Measurements from ENCODE around the gene C21orf58.
A peak's percentile ranks its signal among the peaks of the same experiment; 100 is the strongest.
"Not testable (repeated sequence)": the region's sequence is repeated elsewhere in the genome, so short reads cannot be mapped to it uniquely, and the experiment has no call there.

The C21orf58 gene
- total RNA-seq = 2.2 to 11.7 (median 4.1) reads per million in 9 experiments

DNA sequence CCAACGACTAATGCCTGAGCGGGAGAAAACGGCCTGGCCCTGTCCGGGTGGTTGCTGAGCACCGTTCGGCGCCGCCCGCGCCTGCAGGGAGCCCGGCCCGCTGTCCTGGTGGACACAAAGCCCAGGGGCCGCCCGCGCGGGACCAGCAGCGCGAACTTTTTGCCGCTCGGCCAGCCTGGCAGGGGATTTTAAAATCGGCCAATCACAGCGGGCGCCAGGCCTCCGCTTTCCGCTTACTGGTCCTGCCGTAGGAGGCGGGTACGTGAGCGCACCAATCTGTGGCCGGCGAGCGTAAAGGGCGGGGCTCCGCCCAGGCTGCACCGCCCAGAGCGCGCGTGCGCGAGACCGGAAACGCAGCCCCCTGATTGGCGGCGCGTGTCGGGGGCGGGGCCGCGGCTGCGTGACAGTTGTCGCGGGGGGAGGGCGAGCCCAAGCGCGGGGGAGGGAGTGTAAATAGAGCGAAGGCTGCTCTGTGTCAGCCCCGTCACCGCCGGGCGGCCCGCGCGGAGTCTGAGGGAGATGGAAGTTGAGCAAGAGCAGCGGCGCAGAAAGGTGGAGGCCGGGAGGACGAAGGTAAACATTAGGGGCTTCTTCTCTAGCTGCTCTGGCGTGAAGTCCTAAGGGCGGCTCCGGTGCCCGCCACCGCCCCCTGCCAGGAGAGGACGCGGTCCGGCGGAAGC is at the start of gene C21orf58, which contains the start of gene PCNT:
Gene C21orf58, minus strand, starts transcription at position 161 of the 680 bp plus-strand sequence. CDS start 1,132 bp downstream, outside the sequence.
Gene PCNT, plus strand, starts transcription at position 447 of the 680 bp plus-strand sequence. Its CDS starts 73 bp downstream, at position 520.
- Mint-ChIP-seq H3K27me3 (no peaks in the 10 kb centered on the region), H3K36me3 (ENCODE audit: insufficient read depth) (peaks cover 31% of the 10 kb centered on the region), H3K27ac (peak within 1 kb of the TSS; percentile 94 to 97), H3K4me3 (peak within 1 kb of the TSS; percentile 97 to 98), H3K4me1 (ENCODE audit: low read depth in 2 of 2) (peaks cover 12 to 19% of the 10 kb centered on the region in 2 donors), H3K9me3 (no peaks in the 10 kb centered on the region)
- ATAC-seq (replicated peaks) (peak; percentile 80), DNase-seq (peak; percentile 97 to 99 (median 97))

DNA sequence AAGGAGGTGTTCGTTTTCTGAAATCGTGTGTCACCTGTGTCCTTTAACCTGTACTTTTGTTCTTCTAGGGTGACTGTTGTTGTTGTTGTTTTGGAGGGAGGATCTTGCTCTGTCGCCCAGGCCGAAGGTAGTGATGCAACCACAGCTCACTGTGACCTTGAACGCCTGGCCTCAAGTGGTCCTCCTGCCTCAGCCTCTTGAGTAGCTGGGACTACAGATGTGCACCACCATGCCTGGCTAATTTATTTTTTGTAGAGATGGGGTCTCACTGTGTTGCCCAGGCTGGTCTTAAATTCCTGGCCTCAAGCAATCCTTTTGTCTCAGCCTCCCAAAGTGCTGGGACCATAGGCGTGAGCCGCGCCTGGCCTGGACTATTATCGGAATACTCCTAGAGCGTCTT is 49.3 kb upstream of the C21orf58 start:
- not testable (repeated sequence) for H3K9me3 Mint-ChIP-seq; DNase-seq; H3K27me3 Mint-ChIP-seq; H3K4me3 Mint-ChIP-seq; ATAC-seq (replicated peaks); H3K27ac Mint-ChIP-seq
- H3K36me3 Mint-ChIP-seq (ENCODE audit: insufficient read depth) = peaks cover 12% of the 10 kb centered on the region
- H3K4me1 Mint-ChIP-seq (ENCODE audit: low read depth in 2 of 2) = peaks cover 21 to 23% of the 10 kb centered on the region in 2 donors

DNA sequence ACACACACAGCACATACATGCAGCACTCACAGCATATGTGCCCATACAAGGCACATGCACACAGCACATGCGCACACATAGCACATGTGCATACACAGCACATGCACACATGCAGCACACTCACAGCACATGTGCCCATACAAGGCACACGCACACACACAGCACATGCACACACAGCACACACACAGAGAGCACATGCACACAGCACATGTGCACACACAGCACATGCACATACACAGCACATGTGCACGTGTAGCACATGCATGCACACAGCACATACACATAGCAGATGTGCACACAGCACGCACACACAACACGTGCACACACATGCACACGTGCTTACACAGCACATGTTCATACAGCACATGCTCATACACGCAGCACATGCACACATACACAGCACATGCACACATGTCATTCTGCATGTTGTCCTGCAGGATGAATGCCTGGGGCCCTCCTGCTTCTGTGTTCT is 48.4 kb upstream of the C21orf58 start:
- no peaks in the 10 kb centered on the region for H3K9me3 Mint-ChIP-seq
- H3K4me1 Mint-ChIP-seq (ENCODE audit: low read depth in 2 of 2) = peaks cover 21 to 23% of the 10 kb centered on the region in 2 donors
- H3K4me3 Mint-ChIP-seq = no peak overlapping the region
- no peaks in the 10 kb centered on the region for H3K27me3 Mint-ChIP-seq
- H3K27ac Mint-ChIP-seq = no peak overlapping the region
- ATAC-seq (replicated peaks) (no peak), DNase-seq (no peak)
- H3K36me3 Mint-ChIP-seq (ENCODE audit: insufficient read depth) = peaks cover 13% of the 10 kb centered on the region

DNA sequence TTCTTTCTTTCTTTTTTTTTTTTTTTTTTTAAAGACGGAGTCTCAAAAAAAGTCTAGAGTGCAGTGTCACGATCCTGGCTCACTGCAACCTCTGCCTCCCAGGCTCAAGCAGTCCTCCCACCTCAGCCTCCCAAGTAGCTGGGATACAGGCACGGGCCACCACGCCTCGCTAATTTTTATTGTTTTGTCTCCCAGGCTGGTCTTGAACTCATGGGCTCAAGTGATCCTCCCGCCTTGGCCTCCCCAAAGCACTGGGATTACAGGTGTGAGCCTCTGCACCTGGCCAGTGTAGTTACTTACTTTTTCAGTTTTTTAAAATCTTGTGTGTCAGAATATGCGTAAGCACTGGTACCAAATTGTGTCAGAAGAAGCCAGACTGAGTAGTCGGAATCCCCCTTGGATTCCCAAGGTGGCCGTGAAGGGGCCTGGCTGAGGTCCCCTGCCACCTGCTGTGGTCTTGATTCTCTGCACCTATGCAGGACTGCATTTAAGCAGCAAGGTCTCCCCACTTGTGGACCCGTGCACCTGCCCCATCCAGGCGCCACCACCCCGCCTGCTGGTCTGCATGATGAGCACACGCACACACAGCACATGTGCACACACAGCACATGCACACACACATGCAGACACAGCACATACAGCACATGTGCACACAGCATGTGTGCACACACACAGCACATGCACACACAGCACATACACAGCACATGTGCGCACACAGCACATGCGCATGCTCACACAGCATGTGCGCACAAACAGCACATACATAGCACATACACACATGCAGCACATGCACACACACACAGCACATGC is 47.7 kb upstream of the C21orf58 start:
- no peak for DNase-seq
- Mint-ChIP-seq H3K36me3 (ENCODE audit: insufficient read depth) (peaks cover 16% of the 10 kb centered on the region), H3K9me3 (no peaks in the 10 kb centered on the region), H3K27me3 (no peaks in the 10 kb centered on the region), H3K4me3 (no peak overlapping the region), H3K4me1 (ENCODE audit: low read depth in 2 of 2) (peaks cover 21 to 23% of the 10 kb centered on the region in 2 donors), H3K27ac (no peak overlapping the region)
- no peak for ATAC-seq (replicated peaks)

DNA sequence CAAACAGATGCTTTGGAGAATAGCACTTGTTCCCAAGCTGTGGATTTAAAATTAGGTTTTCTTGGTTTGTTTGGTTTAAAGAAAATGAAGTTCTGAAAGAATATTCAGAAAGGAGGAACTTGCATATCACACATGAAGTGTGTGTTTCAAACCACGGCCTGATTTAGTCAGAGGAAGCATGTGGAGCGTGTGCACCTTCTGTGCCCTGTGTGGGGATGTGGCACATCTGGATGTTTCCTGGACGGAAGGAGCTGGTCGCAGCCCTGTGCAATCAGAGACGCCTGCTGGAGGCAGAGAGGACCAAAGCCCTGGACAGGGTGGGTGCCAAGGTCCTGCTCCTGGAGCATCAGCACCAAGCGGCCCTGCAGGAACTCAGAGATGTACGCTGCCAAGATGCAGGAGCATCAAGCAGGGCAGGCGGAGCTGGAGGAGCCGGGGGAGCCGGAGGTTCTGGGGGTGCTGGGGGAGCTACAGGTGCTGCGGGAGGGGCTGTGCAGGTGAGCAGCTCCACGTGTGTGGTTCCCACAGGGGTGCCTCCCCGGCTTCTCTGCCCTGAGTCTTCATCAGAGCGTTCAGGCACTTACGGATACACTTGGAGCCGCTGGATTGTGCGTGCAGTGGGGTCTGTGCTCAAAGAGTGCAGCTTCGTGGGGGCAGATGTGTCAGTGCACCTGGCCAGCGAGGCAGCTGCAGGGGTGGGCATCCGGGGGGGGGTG is 46.0 kb upstream of the C21orf58 start:
- Mint-ChIP-seq H3K27ac (peak overlapping the region; percentile 25 to 73), H3K27me3 (no peaks in the 10 kb centered on the region), H3K4me3 (peak overlapping the region in 1 of 2 donors; percentile 59), H3K4me1 (ENCODE audit: low read depth in 2 of 2) (peaks cover 21 to 23% of the 10 kb centered on the region in 2 donors), H3K9me3 (no peaks in the 10 kb centered on the region), H3K36me3 (ENCODE audit: insufficient read depth) (peaks cover 13% of the 10 kb centered on the region)
- ATAC-seq (replicated peaks) (no peak), DNase-seq (no peak)

DNA sequence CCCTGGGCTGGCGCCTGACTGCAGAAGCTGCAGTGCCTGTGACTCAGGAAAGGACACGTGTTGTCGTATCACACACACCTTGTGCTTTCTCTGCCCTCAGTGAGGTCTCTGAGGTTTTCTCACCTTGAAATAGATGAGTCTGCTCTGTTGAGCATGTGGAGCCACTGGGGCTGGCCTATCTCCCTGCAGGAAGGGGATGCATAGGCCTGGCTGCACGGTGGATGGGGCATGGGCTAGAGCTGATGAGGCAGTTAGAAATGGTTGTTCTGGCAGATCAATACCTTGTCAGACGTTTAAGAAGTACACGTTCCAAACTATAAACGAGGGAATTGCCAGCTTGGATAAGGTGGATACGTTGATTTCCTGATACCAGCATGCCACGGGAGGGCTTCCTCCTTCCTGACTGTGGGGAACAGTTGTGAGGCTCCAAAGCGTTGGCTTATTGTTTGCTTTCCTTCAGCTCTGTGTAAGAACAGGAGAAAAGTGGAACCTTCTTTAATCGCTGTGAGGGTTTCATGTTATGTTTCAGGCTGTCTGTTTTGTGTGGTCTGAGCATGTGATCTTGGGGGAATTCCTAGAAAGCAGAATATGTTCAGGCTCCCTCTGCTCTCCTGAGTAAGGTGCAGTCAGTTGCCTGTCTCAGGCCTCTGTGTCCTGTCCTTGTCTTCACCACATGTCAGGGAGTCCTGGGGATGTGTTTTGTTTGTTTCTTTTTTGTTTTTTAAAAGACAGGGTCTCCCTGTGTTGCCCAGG is 45.0 kb upstream of the C21orf58 start:
- H3K36me3 Mint-ChIP-seq (ENCODE audit: insufficient read depth) = peaks cover 19% of the 10 kb centered on the region
- H3K4me3 Mint-ChIP-seq = peak overlapping the region; percentile 59 to 60
- DNase-seq (peak; percentile 51 to 59 (median 54)), ATAC-seq (replicated peaks) (peak; percentile 96)
- peaks cover 20 to 21% of the 10 kb centered on the region in 2 donors for H3K4me1 Mint-ChIP-seq (ENCODE audit: low read depth in 2 of 2)
- H3K9me3 Mint-ChIP-seq = no peaks in the 10 kb centered on the region
- H3K27ac Mint-ChIP-seq = peak overlapping the region; percentile 73 to 79
- no peaks in the 10 kb centered on the region for H3K27me3 Mint-ChIP-seq

DNA sequence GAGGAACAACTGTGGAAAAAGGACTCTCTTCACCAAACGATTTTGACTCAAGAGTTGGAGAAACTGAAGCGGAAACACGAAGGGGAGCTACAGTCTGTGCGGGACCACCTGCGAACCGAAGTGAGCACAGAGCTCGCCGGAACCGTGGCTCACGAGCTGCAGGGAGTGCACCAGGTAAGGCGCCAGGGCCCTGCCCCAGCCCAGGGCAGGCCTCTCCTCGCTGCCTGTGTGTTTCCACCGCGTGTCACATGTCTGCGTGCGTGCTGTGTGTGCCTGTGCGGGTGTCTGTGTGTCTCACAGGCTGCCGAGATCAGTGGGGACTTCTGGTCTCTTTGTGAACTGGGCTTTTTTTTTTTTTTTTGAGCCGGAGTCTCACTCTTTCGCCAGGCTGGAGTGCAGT is 43.3 kb upstream of the C21orf58 start:
- peaks cover 20 to 26% of the 10 kb centered on the region in 2 donors for H3K4me1 Mint-ChIP-seq (ENCODE audit: low read depth in 2 of 2)
- no peak overlapping the region for H3K27ac Mint-ChIP-seq
- DNase-seq (no peak), ATAC-seq (replicated peaks) (no peak)
- H3K27me3 Mint-ChIP-seq = no peaks in the 10 kb centered on the region
- no peaks in the 10 kb centered on the region for H3K9me3 Mint-ChIP-seq
- H3K4me3 Mint-ChIP-seq = no peak overlapping the region
- peaks cover 25% of the 10 kb centered on the region for H3K36me3 Mint-ChIP-seq (ENCODE audit: insufficient read depth)

DNA sequence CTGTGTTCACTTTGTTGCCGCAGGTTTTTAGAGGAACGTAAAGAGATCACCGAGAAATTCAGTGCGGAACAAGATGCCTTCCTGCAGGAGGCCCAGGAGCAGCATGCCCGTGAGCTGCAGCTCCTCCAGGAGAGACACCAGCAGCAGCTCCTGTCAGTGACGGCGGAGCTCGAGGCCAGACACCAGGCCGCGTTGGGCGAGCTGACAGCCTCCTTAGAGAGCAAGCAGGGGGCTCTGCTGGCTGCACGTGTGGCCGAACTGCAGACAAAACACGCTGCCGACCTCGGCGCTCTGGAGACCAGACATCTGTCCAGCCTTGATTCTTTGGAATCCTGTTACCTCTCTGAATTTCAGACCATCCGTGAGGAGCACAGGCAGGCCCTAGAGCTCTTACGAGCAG is 42.9 kb upstream of the C21orf58 start:
- Mint-ChIP-seq H3K9me3 (no peaks in the 10 kb centered on the region), H3K27ac (no peak overlapping the region), H3K27me3 (no peaks in the 10 kb centered on the region), H3K4me1 (ENCODE audit: low read depth in 2 of 2) (peaks cover 16 to 25% of the 10 kb centered on the region in 2 donors), H3K4me3 (no peak overlapping the region), H3K36me3 (ENCODE audit: insufficient read depth) (peaks cover 28% of the 10 kb centered on the region)
- DNase-seq (no peak), ATAC-seq (replicated peaks) (no peak)

DNA sequence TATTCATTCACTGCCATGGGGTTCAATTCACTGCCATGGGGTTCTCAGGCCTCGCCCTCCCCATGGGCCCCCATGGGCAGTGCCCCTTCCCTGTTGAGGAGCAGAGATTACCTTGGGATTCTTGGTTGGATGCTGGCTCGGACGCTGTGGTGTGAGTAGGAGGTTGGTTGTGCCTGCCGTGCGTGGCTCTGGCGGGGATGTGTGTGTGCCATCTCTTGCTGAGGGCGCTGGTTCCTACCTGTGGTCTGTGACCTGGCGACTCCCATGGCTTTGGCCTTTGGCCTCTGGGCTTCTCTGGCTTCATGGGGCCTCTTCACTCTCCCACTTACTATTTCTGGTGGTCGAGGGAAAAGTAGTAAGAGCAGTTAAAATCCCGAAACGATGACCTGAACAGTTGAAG is 42.4 kb upstream of the C21orf58 start:
- no peaks in the 10 kb centered on the region for H3K27me3 Mint-ChIP-seq
- peaks cover 29% of the 10 kb centered on the region for H3K36me3 Mint-ChIP-seq (ENCODE audit: insufficient read depth)
- no peak overlapping the region for H3K4me3 Mint-ChIP-seq
- H3K9me3 Mint-ChIP-seq = no peaks in the 10 kb centered on the region
- DNase-seq = no peak
- ATAC-seq (replicated peaks) = no peak
- H3K27ac Mint-ChIP-seq = no peak overlapping the region
- H3K4me1 Mint-ChIP-seq (ENCODE audit: low read depth in 2 of 2) = peaks cover 14 to 26% of the 10 kb centered on the region in 2 donors

DNA sequence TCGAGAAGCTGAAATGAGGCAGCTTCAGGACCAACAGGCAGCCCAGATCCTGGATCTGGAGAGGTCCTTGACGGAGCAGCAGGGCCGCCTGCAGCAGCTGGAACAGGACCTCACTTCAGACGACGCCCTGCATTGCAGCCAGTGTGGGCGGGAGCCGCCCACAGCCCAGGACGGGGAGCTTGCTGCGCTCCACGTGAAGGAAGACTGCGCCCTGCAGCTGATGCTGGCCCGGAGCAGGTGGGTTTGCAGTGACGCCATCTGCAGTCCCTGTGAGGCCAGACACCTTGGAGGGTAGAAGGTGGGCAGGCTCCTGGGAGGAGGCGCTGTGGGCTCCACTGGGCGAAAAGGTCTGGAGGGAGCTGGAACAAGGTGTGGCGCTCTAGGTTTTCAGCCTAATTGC is 40.0 kb upstream of the C21orf58 start:
- Mint-ChIP-seq H3K9me3 (no peaks in the 10 kb centered on the region), H3K36me3 (ENCODE audit: insufficient read depth) (peaks cover 42% of the 10 kb centered on the region), H3K4me1 (ENCODE audit: low read depth in 2 of 2) (peaks cover 4 to 15% of the 10 kb centered on the region in 2 donors), H3K27ac (no peak overlapping the region), H3K4me3 (no peak overlapping the region), H3K27me3 (no peaks in the 10 kb centered on the region)
- DNase-seq (no peak), ATAC-seq (replicated peaks) (no peak)

DNA sequence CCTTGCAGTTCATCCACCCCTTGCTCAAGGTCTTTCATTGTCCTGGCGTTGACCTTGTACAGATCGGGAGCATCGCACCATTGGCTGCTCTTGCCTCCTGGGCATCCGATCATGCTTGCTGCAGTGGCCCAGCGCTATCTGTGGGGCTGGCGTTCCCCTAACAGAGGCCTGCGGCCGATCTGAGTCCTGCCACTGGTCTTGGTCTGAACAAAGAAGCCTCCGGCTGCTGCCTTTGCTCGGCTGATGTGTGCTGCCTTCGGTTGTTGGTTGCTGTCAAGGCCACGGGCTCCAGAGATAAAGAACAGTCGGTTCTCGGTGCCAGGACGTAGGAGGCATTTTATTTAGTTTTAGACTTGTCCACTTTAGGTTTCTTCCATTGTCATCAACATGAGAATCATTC is 39.3 kb upstream of the C21orf58 start:
- Mint-ChIP-seq H3K27ac (peak overlapping the region in 1 of 2 donors; percentile 63), H3K4me3 (no peak overlapping the region), H3K9me3 (no peaks in the 10 kb centered on the region), H3K27me3 (no peaks in the 10 kb centered on the region), H3K4me1 (ENCODE audit: low read depth in 2 of 2) (peaks cover 0 to 9% of the 10 kb centered on the region in 2 donors), H3K36me3 (ENCODE audit: insufficient read depth) (peaks cover 49% of the 10 kb centered on the region)
- no peak for DNase-seq
- ATAC-seq (replicated peaks) = no peak

DNA sequence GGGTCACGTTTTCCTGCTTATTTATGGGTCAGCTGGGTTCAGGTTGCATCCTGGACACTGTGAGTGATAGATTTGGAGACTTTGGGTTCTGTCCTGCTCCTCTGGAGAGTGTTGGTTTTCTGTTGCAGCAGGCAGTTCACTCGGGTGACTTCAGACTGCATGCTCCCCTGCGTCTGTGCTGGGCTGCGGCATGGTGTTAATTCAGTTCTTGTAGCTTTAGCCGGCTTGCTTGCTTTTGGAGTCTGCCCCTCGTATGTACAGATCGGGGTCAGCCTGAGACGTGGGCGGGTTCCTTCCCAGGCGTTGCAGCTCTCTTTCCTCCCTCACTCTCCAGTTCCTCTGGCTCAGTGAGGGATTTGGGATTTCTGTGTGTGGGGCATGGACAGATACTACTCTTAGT is 38.3 kb upstream of the C21orf58 start:
- H3K27ac Mint-ChIP-seq = peak overlapping the region in 1 of 2 donors; percentile 63
- peak overlapping the region in 1 of 2 donors; percentile 62 for H3K4me3 Mint-ChIP-seq
- H3K4me1 Mint-ChIP-seq (ENCODE audit: low read depth in 2 of 2) = peaks cover 0 to 9% of the 10 kb centered on the region in 2 donors
- peaks cover 57% of the 10 kb centered on the region for H3K36me3 Mint-ChIP-seq (ENCODE audit: insufficient read depth)
- H3K27me3 Mint-ChIP-seq = no peaks in the 10 kb centered on the region
- no peaks in the 10 kb centered on the region for H3K9me3 Mint-ChIP-seq
- no peak for ATAC-seq (replicated peaks)
- DNase-seq = no peak
